HG03354 (cell line): ENCODE measurements around the gene ANKRD31.
A peak's percentile ranks its signal among the peaks of the same experiment; 100 is the strongest.
"Not testable (repeated sequence)": the region's sequence is repeated elsewhere in the genome, so short reads cannot be mapped to it uniquely, and the experiment has no call there.

Experiments used
- ATAC-seq: cut with Tn5 transposase; IDR thresholded peaks from one replicate; pipeline ENCODE4 v1.9.1; 2021; ENCODE audit warnings: mild to moderate bottlenecking; ENCODE audit not compliant: unreplicated experiment, poor library complexity, severe bottlenecking

The ANKRD31 gene

DNA sequence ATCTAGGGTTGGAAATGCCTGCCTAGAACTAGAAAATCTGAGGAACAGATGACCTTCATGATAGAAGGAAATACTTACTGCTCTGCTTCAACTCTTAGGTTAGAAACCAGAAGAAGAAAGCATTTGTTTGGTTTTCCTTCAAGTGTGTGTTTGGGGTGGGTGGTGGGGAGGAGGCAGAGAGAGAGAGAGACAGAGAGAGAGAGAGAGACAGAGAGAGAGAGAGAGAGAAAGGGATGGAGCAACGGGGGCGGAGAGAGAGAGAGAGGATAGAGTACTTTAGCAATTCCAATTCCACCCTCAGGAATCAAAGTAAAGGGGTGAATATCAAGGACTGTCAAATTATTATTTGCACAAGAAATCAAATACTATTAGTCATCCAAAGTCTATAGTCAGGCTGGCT lies 155.2 kb downstream of the ANKRD31 start:
- ATAC-seq = no peak

DNA sequence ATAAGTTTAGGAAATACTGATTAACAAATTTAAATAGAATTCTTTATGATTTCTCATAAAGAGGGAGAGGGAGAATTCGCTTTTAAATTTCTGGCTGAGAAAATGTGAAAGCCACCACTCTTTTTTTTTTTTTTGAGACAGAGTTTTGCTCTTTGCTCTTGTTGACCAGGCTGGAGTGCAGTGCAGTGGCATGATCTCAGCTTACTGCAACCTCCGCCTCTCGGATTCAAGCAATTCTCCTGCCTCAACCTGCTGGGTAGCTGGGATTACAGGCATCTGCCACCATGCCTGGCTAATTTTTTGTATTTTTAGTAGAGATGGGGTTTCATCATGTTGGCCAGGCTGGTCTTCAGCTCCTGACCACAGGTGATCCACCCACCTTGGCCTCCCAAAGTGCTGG lies 157.3 kb downstream of the ANKRD31 start:
- ATAC-seq = not testable (repeated sequence)

DNA sequence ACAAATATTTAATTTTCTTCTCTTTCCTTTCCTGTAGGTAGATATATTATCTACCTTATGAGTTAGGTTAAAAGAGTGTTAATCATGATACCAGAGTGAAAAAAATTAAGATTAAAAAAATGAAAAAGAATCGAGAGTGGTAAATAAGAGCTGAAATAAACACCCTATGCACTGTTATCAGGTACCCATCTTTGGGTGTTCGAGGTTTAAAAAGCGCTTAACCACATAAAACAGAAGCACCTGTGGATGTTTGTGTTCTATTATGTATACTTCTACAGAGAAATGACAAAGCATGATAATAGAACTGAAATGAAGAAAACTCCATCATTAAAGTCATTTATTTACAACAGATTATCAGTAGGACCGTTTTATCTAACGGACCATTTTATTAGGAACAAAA lies 158.7 kb downstream of the ANKRD31 start:
- no peak for ATAC-seq

DNA sequence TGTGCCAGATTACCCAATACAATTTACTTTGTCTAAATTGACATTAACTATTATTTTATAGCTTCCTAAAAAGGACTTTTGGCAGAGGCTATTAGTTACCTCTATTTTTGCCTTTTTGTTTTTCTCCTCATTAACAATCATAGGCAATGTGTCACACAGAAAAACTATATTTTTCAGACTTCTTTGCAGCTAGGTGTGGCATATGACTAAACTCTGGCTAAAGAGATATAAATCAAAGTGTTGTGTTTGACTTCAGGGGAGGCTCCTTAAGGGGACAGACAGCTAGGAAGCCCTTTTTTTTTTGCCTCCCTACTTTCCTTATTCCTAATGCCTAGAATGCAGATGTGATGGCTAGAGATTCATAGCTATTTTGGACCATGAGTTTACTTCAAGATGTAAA lies 164.6 kb downstream of the ANKRD31 start:
- no peak for ATAC-seq

DNA sequence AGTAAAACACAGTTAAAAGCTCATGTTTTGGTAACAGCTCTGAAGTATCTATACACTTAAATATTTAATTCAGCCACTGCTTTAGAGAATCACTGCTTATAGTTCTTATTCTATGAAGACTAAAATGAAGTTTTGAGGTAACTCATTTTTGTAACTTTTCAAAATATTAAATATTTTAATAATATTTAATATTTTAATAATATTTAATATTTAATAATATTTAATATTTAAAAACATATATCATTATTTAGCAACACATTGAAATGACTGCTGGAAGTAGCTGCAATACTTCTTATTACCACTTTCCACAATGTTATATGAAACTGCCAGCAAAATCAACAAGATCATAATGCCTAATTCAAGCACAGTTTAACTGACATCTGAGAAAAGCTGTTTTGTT lies 165.6 kb downstream of the ANKRD31 start:
- no peak for ATAC-seq

DNA sequence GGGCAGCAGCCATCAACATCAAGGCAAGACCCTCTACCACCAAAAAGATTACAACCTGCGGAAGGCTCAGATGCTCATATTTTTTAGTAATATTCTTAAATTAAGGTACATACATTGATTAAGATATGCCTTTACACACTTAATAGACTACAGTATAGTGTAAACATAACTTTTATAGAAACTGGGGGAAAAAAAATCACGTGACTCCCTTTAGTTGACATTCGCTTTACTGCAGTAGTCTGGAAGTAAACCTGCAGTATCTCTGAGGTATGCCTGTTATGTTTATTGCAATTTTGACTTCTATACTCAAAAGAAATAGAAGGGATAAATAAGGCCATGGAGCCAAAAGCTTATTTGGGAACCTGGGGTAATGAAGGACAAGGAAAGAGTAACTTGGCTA lies 169.2 kb downstream of the ANKRD31 start:
- no peak for ATAC-seq

DNA sequence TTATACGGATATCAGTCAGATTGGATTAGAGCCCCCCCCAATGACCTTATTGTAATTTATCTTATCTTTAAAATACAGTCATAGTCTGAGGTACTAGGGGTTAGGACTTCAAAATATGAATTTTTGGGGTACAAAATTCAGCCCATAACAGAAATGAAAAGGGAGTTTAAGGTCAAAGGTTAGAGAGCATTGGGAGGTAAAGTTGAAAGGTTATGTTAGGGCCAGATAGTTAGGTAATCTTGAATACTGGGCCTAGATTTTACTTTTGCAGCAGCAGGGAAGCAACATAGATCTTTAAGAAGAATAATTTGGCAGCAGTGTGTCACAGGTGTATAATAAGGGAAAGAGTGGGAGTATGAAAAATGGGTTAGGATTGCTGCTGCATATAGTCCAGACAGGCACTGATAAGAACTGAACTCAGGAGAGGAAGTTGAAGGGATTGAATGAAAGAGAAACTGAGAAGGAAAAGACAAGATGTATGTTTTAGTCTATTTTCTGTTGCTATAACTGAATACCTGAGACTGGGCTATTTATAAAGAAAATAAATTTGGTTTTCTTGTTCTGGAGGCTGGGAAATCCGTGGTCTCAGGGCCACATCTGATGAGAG lies 173.7 kb downstream of the ANKRD31 start:
- no peak for ATAC-seq

DNA sequence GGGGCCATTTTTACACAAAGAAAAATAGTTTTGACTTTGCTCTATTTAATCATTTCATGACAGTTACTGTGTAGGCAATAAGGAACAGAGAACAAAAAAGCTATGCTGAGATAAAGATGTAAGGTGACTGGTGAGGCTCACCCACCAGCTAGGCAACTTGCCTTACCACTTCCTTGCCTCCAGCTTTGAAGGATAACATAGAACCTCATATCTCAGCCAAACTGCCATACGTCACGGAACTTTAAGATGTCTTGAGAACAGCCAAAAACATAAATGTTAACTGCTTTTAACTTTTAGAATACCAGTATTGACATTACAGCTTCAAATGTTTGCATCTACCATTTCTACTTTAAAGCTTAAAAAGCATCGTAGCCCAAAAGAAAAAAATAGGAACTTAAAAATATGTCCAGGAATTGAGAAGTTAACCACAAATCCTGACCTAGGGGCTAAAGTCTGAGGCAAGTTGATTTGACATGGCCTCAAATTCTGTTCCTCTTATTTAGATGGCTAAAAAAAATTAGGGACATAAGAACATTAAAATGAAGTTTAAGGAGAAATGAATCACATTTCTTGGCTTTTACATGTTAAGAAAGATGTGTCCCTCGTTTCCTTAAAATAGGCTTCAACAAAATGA lies 176.6 kb downstream of the ANKRD31 start:
- ATAC-seq = no peak

DNA sequence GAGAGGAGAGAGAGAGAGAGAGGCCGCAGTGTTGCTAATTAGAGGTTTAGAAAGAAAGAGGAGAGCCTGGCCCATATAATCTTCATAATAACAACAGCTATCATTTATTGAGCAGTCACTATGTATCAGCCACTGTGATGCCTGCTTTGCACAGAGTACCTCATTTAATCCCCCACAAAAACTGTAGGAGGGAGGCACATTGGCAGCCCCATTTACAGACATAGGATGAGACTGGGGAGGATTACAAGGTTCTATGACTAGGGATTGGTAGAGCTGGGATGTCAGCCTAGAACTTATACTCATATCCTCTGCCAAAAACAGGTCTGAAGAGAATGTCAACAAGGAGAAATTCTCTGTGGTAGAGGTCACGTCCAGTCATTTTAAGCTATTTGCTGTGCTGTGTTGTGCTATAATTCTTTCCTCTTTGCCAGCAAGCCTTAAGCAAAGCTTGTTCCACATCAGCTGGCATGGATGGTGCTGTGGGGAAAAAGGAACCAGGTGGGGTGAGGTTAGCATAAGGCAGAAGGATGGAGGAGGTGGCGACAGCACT lies 177.6 kb downstream of the ANKRD31 start:
- ATAC-seq = no peak

DNA sequence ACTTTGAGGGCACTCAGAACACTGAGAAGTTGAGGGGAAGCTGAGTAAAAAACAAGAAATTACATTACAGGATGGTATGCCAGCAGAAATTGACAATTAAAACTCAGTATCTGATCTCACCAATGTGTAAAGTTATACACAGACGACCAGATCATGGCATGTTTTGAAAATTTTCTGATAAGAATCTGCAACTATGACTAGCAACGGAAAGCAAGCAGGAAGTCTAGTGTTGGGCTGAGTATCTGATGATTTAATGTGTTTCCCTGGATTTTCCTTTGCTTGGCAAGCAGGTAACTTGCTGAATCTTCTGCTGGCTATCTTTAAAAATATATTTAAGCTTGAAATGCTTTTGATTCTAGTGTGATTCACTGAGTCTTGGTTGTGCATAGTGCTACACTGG lies 179.1 kb downstream of the ANKRD31 start:
- no peak for ATAC-seq

DNA sequence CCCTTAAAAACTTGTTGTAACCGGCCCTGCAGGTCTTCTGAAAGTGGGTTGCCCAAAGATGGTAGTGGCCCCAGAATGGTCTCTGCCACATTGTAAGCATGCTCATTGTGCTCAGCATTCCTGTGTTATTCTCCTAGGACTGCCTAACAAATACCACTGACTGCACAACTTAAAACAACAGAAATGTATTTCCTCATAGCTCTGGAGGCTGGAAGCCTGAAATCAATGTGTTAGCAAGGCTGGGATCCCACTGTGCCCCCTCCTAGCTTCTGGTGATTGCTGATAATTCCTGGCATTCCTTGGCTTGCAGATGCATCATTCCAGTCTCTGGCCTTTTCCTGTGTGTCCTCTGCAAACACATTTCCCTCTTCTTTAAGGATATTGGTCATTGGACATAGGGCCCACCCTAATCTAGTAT lies 180.9 kb downstream of the ANKRD31 start:
- no peak for ATAC-seq

DNA sequence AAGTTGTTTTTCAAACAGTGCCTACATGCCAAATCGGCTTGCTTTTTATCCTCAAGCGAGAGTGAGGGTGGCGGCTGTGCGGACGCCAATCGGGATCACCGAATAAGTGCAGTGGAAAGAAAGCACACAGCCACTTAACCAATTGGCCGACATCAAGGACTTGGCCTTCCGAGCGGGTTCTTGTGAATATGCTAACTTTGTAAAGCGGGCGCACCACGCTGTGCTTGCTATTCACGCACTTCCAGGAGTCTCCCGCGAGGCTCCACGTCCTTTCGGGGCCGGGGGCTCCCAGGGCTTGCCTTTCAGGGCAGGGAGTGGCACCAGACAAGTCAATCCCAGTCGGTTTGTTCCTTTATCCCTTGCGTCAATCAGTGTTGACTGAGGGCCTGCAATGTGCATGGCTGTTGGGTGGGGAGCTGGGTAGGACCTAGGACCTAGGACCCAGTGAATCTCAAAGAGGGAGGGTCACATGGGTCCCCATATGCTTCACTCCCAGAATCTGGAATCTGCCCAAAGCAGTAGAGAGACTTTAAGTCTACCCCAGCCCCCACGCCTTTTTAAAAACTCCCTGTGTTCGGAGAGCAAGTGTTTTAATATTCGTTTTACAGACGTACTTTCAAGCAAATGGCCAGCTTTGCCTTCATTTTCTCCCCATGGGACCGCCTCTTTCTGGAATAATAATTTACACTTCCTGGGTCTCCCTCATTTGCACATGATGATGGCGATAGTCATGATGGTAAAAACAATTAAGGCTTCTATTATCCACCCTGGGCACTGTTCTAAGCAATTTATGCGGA lies 182.3 kb downstream of the ANKRD31 start:
- ATAC-seq = no peak

DNA sequence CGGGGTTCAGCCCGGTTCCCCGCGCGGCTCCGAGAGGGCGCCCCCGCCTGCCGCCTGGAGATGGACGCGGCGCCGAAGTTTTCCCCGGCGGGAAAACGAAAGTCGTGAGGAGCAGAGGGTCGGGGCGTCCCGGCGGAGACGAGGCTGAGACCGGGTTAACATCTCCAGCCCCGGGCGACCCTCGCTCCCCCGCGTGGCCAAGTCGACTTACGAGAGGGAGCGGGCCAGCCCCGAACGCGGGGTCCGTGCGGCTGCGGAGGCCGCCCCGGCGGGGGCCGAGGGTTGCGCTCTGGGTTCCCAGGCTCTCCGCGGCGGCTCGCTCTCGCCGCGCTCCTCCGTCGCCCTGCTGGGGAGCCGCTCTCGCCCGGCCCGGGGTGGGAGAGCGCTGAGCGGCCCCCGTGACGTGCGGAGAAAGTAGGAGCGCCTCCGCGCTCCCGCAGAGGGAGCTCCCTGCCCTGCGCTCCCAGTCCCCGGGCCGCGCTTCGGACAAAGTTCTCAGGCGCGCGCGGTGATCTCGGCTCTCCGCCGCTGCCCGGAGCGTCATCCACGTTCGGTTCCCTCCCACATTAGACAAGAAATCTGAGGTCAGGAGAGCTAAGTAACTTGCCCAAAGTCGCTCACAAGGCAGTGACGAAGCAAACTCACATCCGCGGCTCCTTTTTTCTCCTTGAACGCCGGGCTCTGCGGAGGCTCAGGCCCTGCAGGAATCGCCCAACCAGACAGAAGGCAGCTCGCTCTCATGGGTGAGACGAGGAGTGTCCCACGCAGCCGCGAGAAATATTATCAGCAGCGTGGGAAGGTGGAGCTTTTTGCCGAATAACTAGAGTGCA lies 183.2 kb downstream of the ANKRD31 start:
- ATAC-seq = peak; percentile 40

DNA sequence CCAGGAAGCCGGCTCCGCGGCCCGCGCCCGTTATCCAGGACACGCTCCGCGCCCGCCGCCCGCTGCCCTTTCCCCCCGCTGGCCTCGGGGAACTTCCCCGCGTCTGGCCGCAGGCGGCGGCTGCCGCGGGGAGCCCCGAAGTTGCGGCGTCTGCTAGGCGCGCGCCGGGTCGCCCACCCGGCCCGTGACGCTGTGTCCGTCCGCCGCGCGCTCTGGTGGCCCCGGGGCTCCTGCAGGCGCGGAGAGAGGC lies 183.7 kb downstream of the ANKRD31 start:
- no peak for ATAC-seq

DNA sequence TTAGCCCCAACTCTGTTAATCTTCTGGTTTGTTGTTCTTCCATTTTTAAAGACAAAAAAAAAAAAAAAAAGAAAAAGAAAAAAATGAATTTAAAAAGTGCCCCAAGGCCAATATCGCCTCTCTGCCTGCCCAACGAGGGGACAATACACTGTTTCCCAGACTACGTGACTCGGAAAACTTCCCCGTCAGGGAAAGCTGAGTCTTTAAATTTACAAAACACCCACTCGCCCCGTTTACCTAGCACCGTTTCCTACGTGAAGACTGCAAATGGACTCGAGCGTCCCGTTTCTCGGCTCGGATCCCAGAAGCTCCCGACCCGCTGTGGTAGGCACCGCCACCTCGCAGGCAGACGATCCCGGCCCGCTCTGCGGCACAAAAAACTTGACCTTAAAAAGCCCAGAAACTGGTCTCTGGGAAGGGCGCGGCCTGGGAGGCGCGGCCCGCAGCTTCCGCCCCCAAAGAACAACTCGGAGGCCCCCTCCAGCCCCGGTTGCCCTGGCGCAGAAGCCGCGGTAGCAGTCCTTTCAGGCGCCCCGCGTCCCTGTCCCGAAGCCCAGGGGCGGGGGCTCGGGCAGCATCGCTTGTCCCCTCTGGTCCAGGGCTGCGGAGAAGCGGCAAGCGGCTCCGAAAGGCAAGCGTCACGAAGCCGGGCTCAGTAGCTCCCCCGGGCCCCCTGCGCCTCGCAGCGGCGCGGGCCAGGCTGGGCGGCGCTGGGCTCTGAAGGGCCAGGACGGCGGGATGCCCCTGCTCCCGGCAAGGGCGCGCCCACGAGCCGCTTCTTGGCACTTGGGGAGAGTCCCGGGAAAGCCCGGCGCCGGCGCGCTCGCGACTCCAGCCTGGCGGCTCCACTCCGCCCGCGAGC lies 184.3 kb downstream of the ANKRD31 start, which contains the start of gene GCNT4:
GCNT4 (minus strand) TSS at position 367 of the 862 bp plus-strand sequence. CDS start 22,521 bp downstream, outside the sequence.
- ATAC-seq = peak; percentile 21

DNA sequence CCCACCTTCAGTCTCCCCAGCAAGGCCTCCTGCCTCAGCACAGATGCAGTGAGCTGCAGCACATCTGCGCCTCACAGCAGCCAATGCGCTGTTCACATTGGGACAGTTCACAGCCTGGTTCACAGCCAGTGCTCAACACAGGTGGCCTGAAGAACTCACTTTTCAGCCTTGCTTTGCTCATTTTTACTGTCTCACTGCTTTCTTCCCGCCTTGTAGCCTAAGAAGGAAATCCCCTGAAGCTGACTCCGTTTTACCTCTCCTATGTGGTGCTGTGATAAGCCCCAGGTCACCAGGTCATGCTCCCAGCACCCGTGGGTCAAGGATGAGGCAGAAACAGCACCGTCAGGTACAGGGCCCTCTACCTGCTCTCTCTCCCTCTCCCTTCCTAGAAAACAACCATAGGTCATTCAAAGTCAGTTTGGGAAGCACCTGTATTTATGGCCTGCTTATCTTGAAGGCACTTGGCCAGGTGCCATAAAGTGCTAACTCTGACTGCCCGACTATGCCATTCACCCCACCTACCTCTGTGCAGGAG lies 185.4 kb downstream of the ANKRD31 start:
- no peak for ATAC-seq

DNA sequence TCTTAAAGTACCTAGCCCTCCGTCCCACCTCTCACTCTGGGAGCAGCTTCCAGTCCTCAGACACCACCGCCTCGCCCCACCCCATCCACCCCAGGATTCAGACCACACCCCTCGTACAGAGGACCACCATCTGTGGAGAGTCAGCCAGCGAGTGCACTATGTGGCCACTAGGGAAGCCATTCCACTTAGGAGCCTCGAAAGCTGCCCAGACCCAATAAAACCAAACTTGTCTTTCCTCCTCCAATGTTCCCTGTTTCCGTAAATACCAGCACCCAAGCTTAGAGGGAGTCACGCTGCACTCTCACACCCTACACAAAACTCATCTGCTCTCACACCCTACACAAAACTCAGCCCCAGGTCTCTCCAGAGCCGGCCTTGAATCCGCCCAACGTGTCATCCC lies 186.3 kb downstream of the ANKRD31 start:
- ATAC-seq = no peak

DNA sequence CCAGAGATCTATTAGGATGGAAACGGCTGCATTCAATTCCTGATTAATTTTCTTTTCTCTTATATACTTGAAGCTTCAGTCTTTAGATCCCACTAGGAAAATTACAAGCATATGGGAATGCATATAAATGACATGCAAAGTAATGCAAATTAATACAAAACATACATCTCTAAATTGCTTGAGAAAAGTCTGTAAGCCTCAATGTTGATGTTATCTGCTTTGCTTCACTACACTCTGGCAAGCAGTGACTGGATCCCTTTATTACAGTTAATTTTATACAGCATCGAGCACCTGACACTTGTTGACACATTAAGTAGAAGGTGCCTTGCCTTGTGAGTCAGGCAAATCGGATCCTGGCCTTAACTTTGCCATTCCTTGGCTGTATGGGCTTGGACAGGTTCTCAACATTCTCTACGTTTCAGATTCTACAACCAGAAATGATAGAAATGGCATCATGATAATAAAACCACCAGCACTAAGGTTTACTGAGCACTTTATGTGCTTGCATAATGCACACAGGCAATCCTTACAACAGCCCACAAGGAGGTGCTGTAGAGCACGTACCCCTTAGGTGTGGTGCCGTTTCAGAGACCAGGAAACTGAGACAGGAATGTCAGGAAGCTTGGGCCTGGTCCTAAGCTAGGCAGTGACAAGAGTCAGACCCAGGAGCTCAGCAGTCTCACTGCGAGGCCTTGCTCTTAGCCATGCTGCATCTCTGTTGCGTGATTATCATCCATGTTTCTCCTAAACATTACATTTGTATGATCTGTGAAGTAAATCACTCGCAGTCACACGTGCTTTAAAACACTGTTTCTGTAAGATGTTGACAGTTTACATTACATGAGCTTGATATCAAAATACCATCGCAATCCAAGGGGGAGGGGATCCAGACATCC lies 187.0 kb downstream of the ANKRD31 start:
- peak; percentile 34 for ATAC-seq
